GM19240 (cell line): ENCODE data around the gene SDCCAG8.

Experiments used
- DNase-seq: peaks from one replicate; pipeline ENCODE4 v3.0.0; 2011; ENCODE audit warnings: low spot score; ENCODE audit not compliant: insufficient read length

The SDCCAG8 gene

GRCh38 chr1:243482141-243483022 is 226.5 kb downstream of the SDCCAG8 start:
- no peak for DNase-seq

GRCh38 chr1:243483071-243483771 is 227.4 kb downstream of the SDCCAG8 start:
- no peak for DNase-seq

- DNase-seq, result no peak
Observed at GRCh38 chr1:243483952-243484351, 228.1 kb downstream of the SDCCAG8 start.

GRCh38 chr1:243487036-243487648 is 231.3 kb downstream of the SDCCAG8 start:
- DNase-seq, result no peak

GRCh38 chr1:243487649-243488227 is 231.9 kb downstream of the SDCCAG8 start:
- DNase-seq, result no peak

GRCh38 chr1:243488459-243489157 is 232.8 kb downstream of the SDCCAG8 start:
- no peak for DNase-seq

- DNase-seq, result no peak
Observed at GRCh38 chr1:243489158-243489527, 233.3 kb downstream of the SDCCAG8 start.

GRCh38 chr1:243489681-243490546 is 234.1 kb downstream of the SDCCAG8 start:
- no peak for DNase-seq

GRCh38 chr1:243490748-243491686 is 235.2 kb downstream of the SDCCAG8 start:
- DNase-seq, result no peak

- DNase-seq, result no peak
Observed at GRCh38 chr1:243493156-243494129, 237.6 kb downstream of the SDCCAG8 start.

- DNase-seq, result no peak
Observed at GRCh38 chr1:243494741-243495431, 239.0 kb downstream of the SDCCAG8 start.

GRCh38 chr1:243495442-243496186 is 239.8 kb downstream of the SDCCAG8 start:
- no peak for DNase-seq

GRCh38 chr1:243496187-243496646 is 240.4 kb downstream of the SDCCAG8 start:
- DNase-seq, result no peak

GRCh38 chr1:243496806-243497205 is 241.0 kb downstream of the SDCCAG8 start:
- no peak for DNase-seq

GRCh38 chr1:243497939-243498681 is 242.3 kb downstream of the SDCCAG8 start:
- no peak for DNase-seq

- DNase-seq, result no peak
Observed at GRCh38 chr1:243499248-243499647, 243.4 kb downstream of the SDCCAG8 start.
